Neuronal stem cell (in vitro differentiated cells): Measurements from ENCODE around the gene SELENOF.
"Not testable (repeated sequence)": the region's sequence is repeated elsewhere in the genome, so short reads cannot be mapped to it uniquely, and the experiment has no call there.

Experiments used
- DNase-seq: peaks from one replicate; pipeline ENCODE4 v3.0.0-alpha.2; 2013; ENCODE audit warnings: low spot score
- H2AFZ ChIP-seq: one replicate; pipeline ENCODE4 v1.6.1; 2013; ENCODE audit warnings: mild to moderate bottlenecking, low read length, inconsistent platforms
- H2AK5ac ChIP-seq: 2 replicates; pipeline ENCODE4 v1.6.1; 2013; ENCODE audit warnings: low read depth, mild to moderate bottlenecking, inconsistent platforms, low read length, moderate library complexity, mixed read lengths
- H2BK120ac ChIP-seq: 2 replicates; pipeline ENCODE4 v1.6.1; 2013; ENCODE audit warnings: low read depth, mild to moderate bottlenecking, inconsistent platforms, low read length, moderate library complexity, mixed read lengths
- H2BK12ac ChIP-seq: one replicate; pipeline ENCODE4 v1.6.1; 2013; ENCODE audit warnings: low read length, inconsistent platforms
- H2BK15ac ChIP-seq: 2 replicates; pipeline ENCODE4 v1.6.1; 2013; ENCODE audit warnings: mild to moderate bottlenecking, low read length, inconsistent platforms, mixed read lengths
- H2BK5ac ChIP-seq: one replicate; pipeline ENCODE4 v1.6.1; 2013; ENCODE audit warnings: inconsistent platforms, mild to moderate bottlenecking, low read length, moderate library complexity
- H3K14ac ChIP-seq: one replicate; pipeline ENCODE4 v1.6.1; 2013; ENCODE audit warnings: low read length, inconsistent platforms
- H3K18ac ChIP-seq: 2 replicates; pipeline ENCODE4 v1.6.1; 2013; ENCODE audit warnings: low read length, inconsistent platforms
- H3K23ac ChIP-seq: 2 replicates; pipeline ENCODE4 v1.6.1; 2013; ENCODE audit warnings: low read depth, mild to moderate bottlenecking, mixed read lengths, low read length, inconsistent platforms; ENCODE audit not compliant: poor library complexity
- H3K27ac ChIP-seq: replicated peaks from 3 replicates; pipeline ENCODE4 v1.5.1; 2013; ENCODE audit warnings: low read length, inconsistent platforms
- H3K27me3 ChIP-seq, 3 experiments: 2 replicates each; pipeline ENCODE4 v1.6.1; 2013; ENCODE audit warnings: low read length in 3 of 3, mild to moderate bottlenecking in 2 of 3, inconsistent platforms in 1 of 3, low read depth in 1 of 3, mixed read lengths in 1 of 3, moderate library complexity in 1 of 3; ENCODE audit not compliant: control insufficient read depth in 3 of 3, insufficient read depth in 3 of 3
- H3K36me3 ChIP-seq, 2 donors: replicated peaks in 1 of 2; 2 replicates each; pipeline ENCODE4 v1.6.1; 2013; ENCODE audit warnings: low read length in 2 of 2; ENCODE audit not compliant: control insufficient read depth in 2 of 2, insufficient read depth in 2 of 2
- H3K4ac ChIP-seq: 2 replicates; pipeline ENCODE4 v1.6.1; 2013; ENCODE audit warnings: inconsistent platforms, mild to moderate bottlenecking, low read length, moderate library complexity
- H3K4me1 ChIP-seq, 2 donors: 1 replicate in 1 of 2; 2 replicates in 1 of 2; pipeline ENCODE4 v1.6.1; 2013; ENCODE audit warnings: low read length in 2 of 2, low read depth in 1 of 2; ENCODE audit not compliant: control insufficient read depth in 2 of 2, insufficient read depth in 1 of 2
- H3K4me2 ChIP-seq: one replicate; pipeline ENCODE4 v1.6.1; 2013; ENCODE audit warnings: mild to moderate bottlenecking, low read length, inconsistent platforms; ENCODE audit not compliant: insufficient read depth, poor library complexity, severe bottlenecking
- H3K4me3 ChIP-seq, 2 donors: 2 replicates each; pipeline ENCODE4 v1.5.1; 2013; ENCODE audit warnings: low read length in 2 of 2, mild to moderate bottlenecking in 2 of 2, inconsistent platforms in 1 of 2, moderate library complexity in 1 of 2
- H3K79me1 ChIP-seq: one replicate; pipeline ENCODE4 v1.6.1; 2013; ENCODE audit warnings: low read depth, mild to moderate bottlenecking, inconsistent platforms, low read length, moderate library complexity
- H3K9ac ChIP-seq: one replicate; pipeline ENCODE4 v1.6.1; 2013; ENCODE audit warnings: mild to moderate bottlenecking, low read depth, low read length, inconsistent platforms; ENCODE audit not compliant: poor library complexity
- H3K9me3 ChIP-seq, 2 donors: replicated peaks in 1 of 2; 2 replicates each; pipeline versions ENCODE3 to v1.6.1; 2013; ENCODE audit warnings: low read length in 2 of 2, mild to moderate bottlenecking in 2 of 2, inconsistent platforms in 1 of 2, low read depth in 1 of 2, mixed read lengths in 1 of 2, moderate library complexity in 1 of 2; ENCODE audit not compliant: control insufficient read depth in 2 of 2, insufficient read depth in 1 of 2
- H4K8ac ChIP-seq: one replicate; pipeline ENCODE4 v1.6.1; 2013; ENCODE audit warnings: low read depth, mild to moderate bottlenecking, inconsistent platforms, low read length, moderate library complexity
- H4K91ac ChIP-seq: one replicate; pipeline ENCODE4 v1.6.1; 2013; ENCODE audit warnings: low read length, low read depth, mild to moderate bottlenecking, inconsistent platforms; ENCODE audit not compliant: poor library complexity
- WGBS, 2 donors: extraction: QIAGEN DNeasy Blood & Tissue Kit; methylation state at CpG; one replicate each; pipeline ENCODE4 v1.1.7; 2013; ENCODE audit warnings: missing lambda C conversion rate in 2 of 2, mixed read lengths in 1 of 2; ENCODE audit not compliant: insufficient read length in 2 of 2, insufficient replicate concordance in 1 of 2; ENCODE audit errors: extremely low coverage in 2 of 2; 5-methylcytosine and 5-hydroxymethylcytosine counted together

The SELENOF gene

GRCh38 chr1:86906419-86906818 is 7.5 kb downstream of the SELENOF start:
- Histone ChIP-seq H3K23ac (no peak overlapping the region), H2AFZ (no peak overlapping the region), H3K79me1 (peaks cover 2% of the 10 kb centered on the region), H3K14ac (no peak overlapping the region), H3K4ac (no peak overlapping the region), H3K36me3 (peaks cover 3 to 71% of the 10 kb centered on the region in 2 donors), H3K9ac (no peak overlapping the region), H2BK5ac (no peak overlapping the region), H4K91ac (no peak overlapping the region), H3K9me3 (peaks cover 0 to 15% of the 10 kb centered on the region in 2 donors), H2AK5ac (no peak overlapping the region), H3K18ac (no peak overlapping the region), H3K27ac (no peak overlapping the region), H2BK120ac (no peak overlapping the region), H4K8ac (no peak overlapping the region), H2BK12ac (no peak overlapping the region), H3K27me3 (no peaks in the 10 kb centered on the region), H3K4me2 (no peak overlapping the region), H3K4me3 (no peak overlapping the region), H3K4me1 (no peaks in the 10 kb centered on the region), H2BK15ac (no peak overlapping the region)
- no peak for DNase-seq
- no CpG with 5 or more reads among the region's 2 CpGs for WGBS, 2 donors

GRCh38 chr1:86905875-86906274 is 8.1 kb downstream of the SELENOF start:
- Histone ChIP-seq H3K23ac (no peak overlapping the region), H4K8ac (no peak overlapping the region), H3K9me3 (peaks cover 0 to 20% of the 10 kb centered on the region in 2 donors), H2BK12ac (no peak overlapping the region), H3K79me1 (peaks cover 2% of the 10 kb centered on the region), H3K4me1 (no peaks in the 10 kb centered on the region), H3K27me3 (no peaks in the 10 kb centered on the region), H4K91ac (no peak overlapping the region), H2BK5ac (no peak overlapping the region), H3K18ac (no peak overlapping the region), H3K4me2 (no peak overlapping the region), H2BK15ac (no peak overlapping the region), H3K36me3 (peaks cover 2 to 74% of the 10 kb centered on the region in 2 donors), H2BK120ac (no peak overlapping the region), H3K27ac (no peak overlapping the region), H3K9ac (no peak overlapping the region), H3K14ac (no peak overlapping the region), H3K4me3 (no peak overlapping the region), H3K4ac (no peak overlapping the region), H2AK5ac (no peak overlapping the region), H2AFZ (no peak overlapping the region)
- no CpG with 5 or more reads among the region's 1 CpG for WGBS, 2 donors
- DNase-seq, result no peak

DNA sequence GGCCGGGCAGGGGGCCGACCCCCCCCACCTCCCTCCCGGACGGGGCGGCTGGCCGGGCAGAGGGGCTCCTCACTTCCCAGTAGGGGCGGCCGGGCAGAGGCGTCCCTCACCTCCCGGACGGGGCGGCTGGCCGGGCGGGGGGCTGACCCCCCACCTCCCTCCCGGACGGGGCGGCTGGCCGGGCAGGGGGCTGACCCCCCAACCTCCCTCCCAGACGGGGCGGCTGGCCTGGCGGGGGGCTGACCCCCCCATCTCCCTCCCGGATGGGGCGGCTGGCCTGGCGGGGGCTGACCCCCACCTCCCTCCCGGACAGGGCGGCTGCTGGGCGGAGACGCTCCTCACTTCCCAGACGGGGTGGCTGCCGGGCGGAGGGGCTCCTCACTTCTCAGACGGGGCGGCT is 14.5 kb downstream of the SELENOF start:
- H3K27me3 ChIP-seq, H3K23ac ChIP-seq, H3K4me2 ChIP-seq, DNase-seq, H2BK5ac ChIP-seq, H2AFZ ChIP-seq, H4K8ac ChIP-seq, H2BK12ac ChIP-seq, H3K4me3 ChIP-seq, H4K91ac ChIP-seq, H3K18ac ChIP-seq, H2BK15ac ChIP-seq, H3K9ac ChIP-seq, H3K4me1 ChIP-seq, H3K27ac ChIP-seq, H3K79me1 ChIP-seq, H3K4ac ChIP-seq, H2AK5ac ChIP-seq, H2BK120ac ChIP-seq, H3K14ac ChIP-seq: not testable (repeated sequence)
- H3K9me3 ChIP-seq, result peaks cover 1 to 25% of the 10 kb centered on the region in 2 donors
- H3K36me3 ChIP-seq, result peaks cover 5 to 66% of the 10 kb centered on the region in 2 donors
- no CpG with 5 or more reads among the region's 33 CpGs for WGBS, 2 donors

DNA sequence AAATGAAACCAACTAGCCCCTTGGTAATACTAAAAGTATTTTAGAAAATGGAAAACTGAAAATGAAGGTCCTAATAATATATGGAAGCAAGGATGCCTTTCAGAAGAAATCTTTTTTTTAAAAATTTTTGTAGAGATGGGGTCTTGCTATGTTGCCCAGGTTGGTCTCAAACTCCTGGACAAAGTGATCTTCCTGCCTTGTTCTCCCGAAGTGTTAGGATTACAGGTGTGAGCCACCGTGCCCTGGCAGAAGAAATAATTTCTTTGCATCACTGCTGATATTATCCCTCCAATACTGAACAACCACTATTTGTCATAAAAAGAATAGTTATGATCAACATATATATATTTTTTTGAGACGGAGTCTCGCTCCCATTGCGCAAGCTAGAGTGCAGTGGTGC is 25.6 kb downstream of the SELENOF start:
- no peak overlapping the region for H3K27ac ChIP-seq
- H2BK12ac ChIP-seq, result no peak overlapping the region
- no peaks in the 10 kb centered on the region for H3K27me3 ChIP-seq
- H2AFZ ChIP-seq, result no peak overlapping the region
- H3K4me1 ChIP-seq, result no peaks in the 10 kb centered on the region
- H2BK5ac ChIP-seq, result no peak overlapping the region
- peaks cover 1% of the 10 kb centered on the region for H3K79me1 ChIP-seq
- H3K4ac ChIP-seq, result no peak overlapping the region
- H4K91ac ChIP-seq, result no peak overlapping the region
- H3K9me3 ChIP-seq, result peaks cover 0 to 3% of the 10 kb centered on the region in 2 donors
- no peak overlapping the region for H2BK15ac ChIP-seq
- no peak overlapping the region for H3K18ac ChIP-seq
- H4K8ac ChIP-seq, result no peak overlapping the region
- no peak overlapping the region for H3K23ac ChIP-seq
- no peak overlapping the region for H3K9ac ChIP-seq
- H2BK120ac ChIP-seq, result no peak overlapping the region
- DNase-seq, result no peak
- no peak overlapping the region for H3K4me2 ChIP-seq
- no peak overlapping the region for H3K4me3 ChIP-seq
- WGBS, 2 donors, result no CpG with 5 or more reads among the region's 5 CpGs
- no peak overlapping the region for H2AK5ac ChIP-seq
- H3K14ac ChIP-seq, result no peak overlapping the region
- peaks cover 0 to 33% of the 10 kb centered on the region in 2 donors for H3K36me3 ChIP-seq
